ENCODE measurements around the gene PDE4D. TPM values are rescaled to one million over a fixed set of nuclear protein-coding genes. Genes with fewer than 3 reads are reported as not detected.

Gene PDE4D
- total RNA-seq, 1 donor from 2014 or later, result 7.3 TPM

DNA sequence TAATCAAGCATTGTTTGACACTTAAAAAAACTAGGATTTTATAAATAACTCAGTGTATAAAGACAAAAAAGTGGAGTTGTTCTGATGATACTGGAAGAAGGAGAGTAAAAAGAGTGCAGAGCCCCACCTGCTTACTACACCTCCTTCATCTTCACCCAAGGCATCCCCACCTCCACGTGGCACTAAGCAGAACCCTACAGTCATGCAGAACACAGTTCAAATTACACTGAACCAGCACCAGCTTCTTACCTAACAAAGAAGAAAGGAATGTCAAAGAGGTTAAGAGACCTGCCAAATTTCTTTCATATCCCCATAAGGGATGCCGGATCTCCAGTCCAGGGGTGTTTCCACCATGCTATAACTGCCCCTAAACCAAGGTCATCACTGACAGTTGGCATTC lies 55.5 kb downstream of the PDE4D start:
- no peak for ATAC-seq

DNA sequence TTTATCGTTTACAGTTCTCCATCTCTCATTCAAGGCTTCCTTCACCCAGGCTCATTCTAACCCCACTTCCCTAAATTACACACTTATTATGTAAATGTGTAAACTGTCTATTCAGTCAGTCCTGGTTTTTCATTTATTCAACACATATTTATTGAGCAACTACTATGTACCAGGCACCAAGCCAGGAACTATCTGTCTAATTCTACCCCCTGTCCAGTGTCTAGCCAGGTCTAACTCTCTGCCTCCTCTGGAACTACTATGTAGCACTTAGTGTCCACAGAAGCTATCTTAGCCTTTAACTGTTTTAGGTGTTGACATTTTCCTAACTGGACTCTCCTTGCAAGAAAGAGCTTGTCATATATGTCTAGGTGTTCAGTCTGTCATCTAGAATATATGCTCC lies 56.5 kb downstream of the PDE4D start:
- ATAC-seq, result no peak

DNA sequence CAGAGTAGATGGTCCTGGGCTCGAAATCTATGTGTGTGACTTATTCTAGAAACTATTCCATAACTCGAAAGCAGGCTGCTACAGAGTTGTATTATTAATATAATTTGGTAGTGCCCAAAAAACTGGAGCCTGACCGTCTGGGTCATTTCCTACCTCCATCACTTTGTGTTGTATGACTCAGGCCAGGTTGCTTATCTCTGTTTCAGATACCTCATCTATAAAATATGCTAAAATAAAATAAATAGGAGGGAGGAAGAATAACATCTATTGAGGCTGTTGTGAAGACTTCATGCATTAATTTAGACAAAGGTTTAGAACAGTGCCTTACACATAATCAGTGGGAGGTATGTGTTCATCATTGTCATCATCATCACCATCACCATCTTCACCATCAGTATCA lies 57.7 kb downstream of the PDE4D start:
- no peak for ATAC-seq

DNA sequence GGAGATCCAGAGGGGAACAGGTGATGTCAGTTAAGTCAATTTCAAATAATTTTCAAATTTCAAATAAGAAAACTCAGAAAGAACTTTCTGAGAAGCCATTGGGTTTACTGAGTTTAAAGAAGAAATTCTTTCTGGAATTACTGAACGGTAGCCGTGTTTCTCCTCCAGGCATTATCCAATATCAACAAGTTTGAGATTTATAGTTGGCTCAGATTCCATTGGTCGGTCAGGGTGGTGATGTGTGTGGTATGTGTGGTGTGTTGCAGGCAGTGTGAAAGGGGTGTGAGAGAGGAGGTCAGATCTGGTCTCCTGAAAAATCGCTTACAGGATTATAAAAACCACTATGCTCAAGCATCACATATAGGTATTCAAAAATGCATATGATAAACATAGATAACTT lies 60.1 kb downstream of the PDE4D start:
- ATAC-seq, result no peak

DNA sequence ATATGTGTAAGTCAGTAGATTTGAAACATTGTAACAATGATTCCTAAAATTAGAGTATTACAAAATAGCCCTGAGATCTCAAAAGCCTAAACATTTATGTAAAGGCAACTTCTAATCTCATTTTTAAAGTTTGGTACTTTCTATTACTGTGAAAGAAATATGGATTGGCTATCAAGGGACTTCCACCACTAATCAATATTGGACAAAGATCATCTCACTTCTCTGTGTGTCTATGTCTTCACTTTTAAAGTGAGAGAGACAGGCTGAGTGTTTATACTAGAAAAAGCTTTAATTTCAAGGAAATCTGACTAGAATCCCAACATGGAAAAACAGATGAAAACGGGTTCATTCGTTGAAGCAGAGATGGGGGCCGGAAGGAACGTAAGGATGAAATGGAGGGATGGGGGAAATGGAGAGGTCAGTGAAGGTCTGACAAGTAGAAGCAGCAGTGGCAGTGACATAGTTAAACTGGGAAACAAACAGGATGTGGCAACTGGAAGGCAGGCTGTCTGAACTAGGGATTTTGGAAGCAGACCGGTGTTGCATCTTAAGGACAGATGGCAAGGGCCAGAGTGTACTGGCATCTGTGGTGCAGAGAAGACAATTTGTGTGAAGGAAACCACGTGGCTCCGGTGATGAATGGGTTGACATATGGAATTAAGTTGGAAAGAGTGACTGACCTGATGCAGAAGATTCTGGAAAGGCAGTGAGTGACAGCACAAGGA lies 60.8 kb downstream of the PDE4D start:
- no peak for ATAC-seq

DNA sequence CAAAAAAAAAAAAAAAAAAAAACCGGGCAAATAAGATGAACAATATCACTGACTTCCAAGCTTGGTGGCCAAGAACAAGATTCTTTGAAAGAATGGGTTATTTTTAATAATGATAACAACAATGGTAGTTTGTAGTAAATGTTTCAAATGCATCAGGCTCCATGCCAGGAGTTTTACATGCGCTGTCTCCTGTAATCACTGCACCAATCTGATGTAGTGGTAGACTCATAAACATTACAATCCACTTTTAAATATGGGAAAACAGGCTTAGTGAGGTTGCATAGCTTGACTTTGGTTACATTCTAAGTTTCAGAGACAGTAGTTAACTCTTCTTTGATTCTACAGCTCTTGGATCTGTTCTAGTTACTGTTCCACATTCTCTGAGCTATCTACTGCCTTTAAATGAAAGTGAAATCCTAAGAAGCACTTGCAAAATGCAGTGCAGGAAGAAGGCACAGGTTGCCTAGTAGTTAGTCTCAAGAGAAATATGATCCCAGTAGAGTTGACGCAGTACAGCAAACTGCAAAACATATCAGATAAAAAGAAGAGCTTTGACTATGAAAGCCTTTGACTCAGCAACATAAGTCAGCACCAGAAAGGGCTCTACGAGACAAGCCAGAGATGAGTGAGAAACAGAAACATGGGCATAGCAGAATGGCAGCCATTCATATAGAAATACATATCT lies 62.1 kb downstream of the PDE4D start:
- ATAC-seq, result no peak

DNA sequence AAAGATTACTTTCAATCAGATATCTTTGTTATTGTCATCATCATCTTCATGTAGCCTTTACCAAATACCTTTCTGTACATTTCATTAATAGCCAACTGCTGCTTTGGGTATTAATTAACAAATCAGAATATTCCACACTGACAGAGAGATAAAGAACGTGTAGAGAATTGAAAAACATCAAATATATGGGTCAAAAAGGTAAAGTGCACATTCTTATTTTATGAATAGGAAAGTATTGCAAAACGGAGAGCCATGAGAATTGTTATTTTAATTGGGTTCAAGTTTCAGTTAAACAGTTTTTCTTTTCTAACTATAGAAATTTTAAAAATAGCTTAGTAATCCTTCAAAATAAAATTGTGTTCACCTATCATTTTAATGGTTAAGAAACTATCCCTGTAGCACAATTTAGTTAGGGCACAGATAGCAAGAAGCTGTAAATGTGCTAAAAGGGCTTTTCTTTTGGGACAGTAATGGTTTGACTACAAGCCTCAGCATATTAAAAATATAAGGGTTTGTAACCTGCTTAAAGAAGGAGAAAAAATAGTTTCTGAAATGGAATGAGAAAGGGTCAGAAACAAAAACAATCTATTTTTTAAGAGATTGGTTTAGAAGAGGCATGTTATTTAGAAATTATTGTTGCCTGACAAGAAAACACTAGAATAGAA lies 62.9 kb downstream of the PDE4D start:
- no peak for ATAC-seq

DNA sequence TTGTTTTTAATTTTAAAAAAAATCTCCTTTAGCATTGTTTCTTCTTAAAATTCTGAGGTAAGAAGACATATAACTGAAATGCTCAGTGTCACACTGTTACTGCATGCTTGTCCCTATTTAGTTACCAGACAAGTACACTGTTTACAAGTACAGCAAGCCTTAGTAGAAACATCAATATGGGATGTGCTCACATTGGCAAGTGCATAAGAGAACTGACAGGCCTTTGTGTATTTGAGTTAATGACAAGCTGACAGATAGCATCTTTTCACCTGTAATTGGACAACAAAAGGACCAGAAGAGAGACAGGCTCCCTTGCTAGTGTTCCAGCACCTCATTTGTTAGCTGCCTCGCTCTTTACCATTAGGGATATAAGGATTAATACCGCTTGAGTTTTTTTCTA lies 63.6 kb downstream of the PDE4D start:
- ATAC-seq, result no peak

DNA sequence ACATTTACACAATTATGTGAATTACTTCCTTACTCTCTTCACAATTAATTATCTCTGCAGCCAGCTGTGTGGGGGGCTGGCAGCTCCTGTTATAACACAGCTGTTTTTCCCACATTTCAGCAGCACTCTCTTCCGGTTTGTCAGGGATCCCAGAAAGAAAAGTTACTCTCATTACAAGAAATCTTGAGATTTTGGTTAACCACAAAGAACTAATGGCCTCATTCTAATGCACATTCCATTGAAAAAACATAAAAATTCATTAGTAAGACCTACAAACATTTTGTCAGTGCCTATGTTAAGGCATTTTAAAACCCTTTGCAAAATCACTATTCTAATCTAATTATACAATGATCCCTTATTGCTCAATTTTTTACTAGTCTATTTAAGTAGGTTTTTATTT lies 64.1 kb downstream of the PDE4D start:
- no peak for ATAC-seq

DNA sequence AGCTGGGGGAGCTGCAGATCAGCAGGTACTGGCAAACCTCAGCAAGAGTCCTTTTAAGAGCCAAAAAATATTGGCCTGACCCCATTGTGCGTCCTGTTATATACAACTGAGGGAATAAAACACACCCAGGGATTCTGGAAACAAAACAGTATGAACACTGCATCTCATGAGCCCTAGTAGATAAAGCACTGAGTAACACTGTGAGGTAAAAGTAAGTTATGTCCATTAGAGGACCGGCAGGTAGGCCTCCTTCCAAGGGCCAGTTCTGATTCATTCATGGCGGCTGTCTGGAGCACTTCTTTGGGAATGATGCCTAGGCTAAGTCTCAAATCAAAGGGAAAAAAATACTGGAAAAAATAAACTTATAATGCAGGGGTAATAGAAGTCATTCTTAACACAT lies 64.9 kb downstream of the PDE4D start:
- no peak for ATAC-seq

DNA sequence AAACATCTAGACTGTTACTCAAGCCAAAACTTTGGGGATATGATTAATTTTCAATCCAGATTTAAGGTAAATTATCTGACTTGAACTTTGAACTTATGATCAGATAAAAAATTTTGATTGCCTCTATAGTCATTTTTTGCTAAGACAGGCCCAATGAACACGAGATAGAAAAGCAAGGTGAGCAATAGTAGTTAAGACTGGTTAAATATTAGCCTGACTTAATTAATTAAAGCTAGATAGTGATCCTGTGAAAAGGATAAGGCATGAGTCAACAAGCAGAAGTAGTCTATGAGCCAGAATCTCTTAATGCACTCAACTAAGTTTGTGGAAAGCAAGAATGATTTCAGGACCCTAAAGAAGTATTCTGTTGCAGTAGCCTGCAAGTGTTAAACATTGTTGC lies 66.5 kb downstream of the PDE4D start:
- ATAC-seq, result no peak

DNA sequence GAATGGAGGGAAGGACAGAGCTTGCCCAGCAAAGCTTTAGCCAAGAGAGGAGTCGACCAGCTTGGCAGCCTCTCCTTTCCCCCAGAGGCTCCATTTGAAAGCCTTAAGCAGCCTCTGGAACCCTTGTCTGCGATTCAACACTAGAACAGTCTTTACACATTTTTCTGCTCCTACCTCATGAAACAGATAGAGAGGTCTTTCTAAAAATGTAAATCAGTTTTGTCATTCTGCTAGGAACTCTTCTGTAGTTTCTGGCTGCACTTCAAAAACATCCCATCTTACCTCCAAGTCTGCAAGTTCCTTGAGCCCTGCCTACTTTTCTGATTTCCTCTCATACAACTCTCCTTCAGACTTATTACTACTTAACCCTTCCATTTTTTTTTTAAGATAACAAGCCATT lies 70.1 kb downstream of the PDE4D start:
- no peak for ATAC-seq

DNA sequence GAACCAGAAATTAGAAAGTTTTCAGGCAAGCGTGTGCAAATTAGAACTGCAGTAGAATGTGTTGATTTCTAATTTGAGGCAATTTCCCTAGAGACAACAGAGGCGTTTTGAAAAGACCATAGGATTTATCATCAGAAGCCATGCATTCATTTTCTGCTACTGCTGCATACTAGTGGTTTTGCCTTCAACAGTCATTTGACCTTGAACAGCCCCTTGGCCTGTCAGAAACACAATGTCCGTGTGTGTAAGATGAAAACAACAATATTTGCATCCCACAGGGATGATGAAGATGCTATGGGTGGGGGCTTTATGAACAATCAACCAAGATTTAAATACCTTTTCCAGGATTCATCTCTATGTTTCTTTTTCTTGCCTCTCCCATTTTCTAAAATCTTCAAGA lies 73.7 kb downstream of the PDE4D start:
- ATAC-seq, result no peak

DNA sequence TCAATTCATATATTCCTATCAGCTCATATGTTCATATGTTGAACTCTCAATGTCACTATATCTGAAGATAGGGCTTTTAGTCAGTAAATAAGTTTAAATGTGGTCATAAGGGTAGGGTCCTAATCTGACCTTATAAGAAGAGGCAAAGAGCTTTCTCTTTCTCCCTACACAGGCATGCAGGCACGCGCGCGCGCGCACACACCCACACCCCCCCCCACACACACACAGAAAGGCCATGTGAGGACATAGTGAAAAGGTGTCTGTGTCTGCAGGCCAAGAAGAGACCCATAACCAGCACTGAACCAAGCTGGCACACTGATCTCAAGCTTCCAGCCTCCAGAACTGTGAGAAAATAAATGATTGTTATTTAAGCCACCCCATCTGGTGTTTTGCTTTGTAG lies 76.0 kb downstream of the PDE4D start:
- no peak for ATAC-seq

DNA sequence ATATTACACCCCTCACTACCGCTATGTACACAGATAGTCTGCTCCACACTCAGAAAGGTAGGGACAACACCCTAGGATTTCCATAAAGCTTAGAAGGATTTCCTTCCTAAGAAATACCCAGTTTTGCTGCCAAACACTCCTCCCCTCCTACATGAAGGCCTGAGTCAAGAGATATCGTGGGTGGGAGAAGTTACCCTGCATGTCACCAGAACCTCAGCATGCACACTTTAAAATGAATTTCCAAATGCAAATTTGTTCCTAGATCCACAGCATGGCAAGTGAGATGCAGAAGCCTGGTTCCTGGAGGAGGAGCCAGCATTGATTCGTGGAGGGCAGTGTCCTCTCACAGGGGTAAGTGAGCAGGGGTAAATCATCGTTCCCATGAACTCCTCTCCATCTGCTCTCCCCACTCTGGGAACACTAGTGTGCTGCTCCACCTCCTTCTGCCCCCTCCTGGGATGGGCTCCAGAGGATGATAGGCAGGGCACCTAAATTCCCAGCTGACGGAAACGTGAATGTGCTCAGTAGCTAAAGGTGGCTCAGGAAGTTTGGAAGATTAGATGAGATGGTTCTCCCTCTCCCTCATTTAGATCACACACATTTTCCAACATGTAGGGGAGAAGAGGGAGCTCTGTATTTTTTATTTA lies 76.7 kb downstream of the PDE4D start:
- no peak for ATAC-seq

DNA sequence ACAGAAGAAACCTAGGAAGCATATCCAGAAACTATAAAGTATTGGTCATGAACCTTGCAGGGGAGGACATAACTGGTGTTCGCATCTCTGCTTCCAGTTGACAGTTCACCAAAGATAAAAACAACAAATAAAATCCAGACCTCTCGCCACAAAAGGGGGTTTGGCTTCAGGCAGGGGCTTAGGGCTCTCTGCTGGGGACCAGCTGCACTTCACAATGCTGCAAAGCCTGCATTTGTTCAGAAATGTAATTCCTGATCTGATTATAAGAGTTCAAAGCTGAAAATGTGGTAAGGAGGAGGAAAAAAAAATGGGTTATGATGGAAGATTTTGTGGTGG lies 79.0 kb downstream of the PDE4D start:
- no peak for ATAC-seq

DNA sequence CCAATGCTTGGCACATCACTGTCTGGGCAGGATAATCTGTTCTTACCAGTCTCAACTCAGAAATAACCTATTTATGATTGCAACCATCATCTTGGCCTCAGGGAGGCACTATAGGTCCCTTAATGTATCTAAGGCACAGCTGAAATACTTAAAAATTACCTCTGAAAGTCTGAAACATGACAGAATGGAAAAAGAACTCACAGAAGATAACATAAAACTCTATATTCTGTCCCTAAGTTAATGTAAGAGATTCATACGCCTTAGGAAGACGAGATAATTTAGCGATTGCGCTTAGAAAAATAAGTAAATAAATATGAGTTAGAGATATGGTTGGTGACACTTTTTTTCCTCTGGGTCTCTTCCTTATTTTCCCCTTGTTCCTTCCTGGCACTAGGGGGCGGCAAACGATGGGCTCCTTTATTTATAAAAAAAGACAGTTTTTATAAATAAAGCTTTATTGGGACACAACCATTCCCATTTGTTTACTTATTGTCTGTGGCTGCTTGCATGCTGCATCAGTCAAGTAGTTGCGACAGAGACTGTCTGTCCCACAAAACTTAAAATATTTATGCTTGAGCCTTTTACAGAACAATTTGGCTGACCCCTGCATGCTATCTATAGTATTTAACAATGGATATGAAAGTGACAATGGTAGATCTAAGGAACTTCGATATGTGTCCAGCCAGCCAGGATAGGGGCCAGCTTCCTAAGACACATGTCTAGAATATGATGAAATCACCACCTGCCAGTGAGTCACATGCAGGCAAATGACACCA lies 79.6 kb downstream of the PDE4D start:
- ATAC-seq, result peak; percentile 58

DNA sequence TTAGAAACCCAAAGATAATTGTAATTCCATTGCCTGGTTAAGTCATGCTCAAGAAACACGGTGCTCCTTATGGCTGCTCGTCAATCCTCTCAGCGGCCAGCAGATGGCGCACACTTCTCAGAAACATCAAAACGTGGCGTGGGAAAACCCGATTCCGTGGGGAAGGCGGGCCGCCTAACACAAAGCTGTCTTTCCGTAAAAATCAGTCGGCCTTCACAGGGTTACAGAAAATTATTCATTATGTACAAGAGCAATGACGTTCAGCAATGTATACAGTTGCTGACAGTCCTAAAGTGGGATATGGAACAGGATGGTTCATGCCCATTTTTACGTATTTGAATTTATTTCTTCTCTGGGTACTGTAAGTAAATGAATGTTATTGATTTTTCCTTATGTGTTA lies 83.5 kb downstream of the PDE4D start:
- peak; percentile 69 for ATAC-seq

DNA sequence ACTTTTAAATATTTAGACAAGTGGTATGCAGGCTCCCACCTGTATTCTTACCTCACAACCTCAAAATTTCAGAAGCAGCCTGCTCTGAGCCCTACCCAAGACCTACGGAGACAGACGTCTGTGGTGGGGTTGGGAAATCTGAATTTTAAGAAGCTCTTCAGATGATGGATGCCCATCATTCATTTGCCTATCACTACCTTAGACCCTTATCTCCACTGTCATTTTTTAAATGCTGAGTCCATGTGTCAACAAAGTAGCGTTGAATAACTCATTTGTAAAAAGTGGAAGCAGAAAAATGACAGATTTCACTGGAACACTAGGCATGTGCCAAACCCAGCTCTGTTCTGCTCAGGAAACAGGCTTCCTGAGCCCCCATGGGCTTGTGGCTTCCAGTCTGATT lies 85.7 kb downstream of the PDE4D start:
- ATAC-seq, result no peak

DNA sequence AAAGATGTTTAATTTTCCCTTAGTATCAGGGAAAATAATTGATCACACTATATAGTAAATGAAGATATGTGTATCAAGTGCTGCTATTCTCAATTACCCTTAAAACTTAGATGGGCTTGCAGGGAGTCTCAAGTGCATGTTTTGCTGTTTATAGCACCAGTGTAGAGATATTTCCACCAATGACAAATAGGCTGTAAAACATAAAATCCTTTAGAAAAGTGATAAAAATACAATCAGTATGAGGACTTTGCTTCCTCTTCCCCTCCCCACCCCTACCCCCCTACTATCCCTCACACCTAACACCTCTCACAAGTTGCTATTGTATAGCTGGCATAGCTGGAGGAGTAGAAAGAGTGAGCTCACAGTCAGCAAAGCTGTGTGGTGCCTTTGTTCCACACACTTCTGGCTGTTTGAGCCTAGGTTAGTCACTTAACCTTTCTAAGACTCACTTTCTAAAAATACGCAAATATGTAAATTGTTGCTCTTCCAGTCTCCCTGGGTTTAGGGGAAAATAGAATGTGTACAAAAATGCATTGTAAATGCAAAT lies 93.1 kb downstream of the PDE4D start:
- ATAC-seq, result peak; percentile 33

DNA sequence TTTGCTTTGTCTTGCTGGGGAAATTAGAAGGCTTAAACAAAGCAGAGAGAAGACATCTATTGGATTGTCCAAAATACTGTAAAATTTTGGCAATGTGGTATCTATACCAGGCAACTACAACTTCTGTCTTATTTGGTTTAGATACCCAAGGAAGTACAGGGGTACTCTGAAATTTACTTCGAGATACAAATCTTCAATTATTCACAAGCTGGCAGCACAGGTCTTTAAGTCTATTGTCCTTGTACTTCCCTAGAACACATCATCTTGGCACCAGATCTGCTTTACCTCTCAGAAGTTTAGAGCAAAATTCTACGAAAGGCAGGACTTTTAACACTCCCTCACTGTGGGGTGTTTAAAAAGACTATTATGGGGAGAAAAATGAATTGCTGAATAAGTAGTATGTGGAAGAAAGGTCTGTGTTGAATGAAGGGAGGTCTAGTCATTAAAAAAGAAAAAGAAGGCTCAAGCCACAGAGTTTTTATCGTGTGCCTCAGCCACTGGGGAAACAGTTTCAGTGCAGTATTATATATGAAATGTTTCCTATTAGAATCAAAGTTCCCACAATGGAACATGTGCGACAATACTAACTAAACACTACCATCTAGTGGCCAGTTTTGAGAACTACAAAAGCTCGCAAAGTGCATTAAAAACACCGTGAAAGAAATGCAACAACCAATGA lies 93.7 kb downstream of the PDE4D start:
- ATAC-seq, result peak; percentile 83
